Hepatocyte (in vitro differentiated cells): ENCODE measurements around the gene SH3RF3. TPM values are rescaled to one million over a fixed set of nuclear protein-coding genes. Genes with fewer than 3 reads are reported as not detected.

Experiments
- DNase-seq: peaks from one replicate; pipeline ENCODE4 v3.0.0-alpha.2; 2016; ENCODE audit warnings: low spot score
- H2AFZ ChIP-seq: fragments of 200-600 bp; sonication (generic); 2 replicates; pipeline ENCODE4 v1.6.0; 2016; ENCODE audit warnings: antibody characterized with exemption, mild to moderate bottlenecking
- H3K27ac ChIP-seq: fragments of 200-600 bp; sonication (generic); 2 replicates; pipeline ENCODE4 v1.5.1; 2016; ENCODE audit warnings: mild to moderate bottlenecking
- H3K27me3 ChIP-seq: fragments of 200-600 bp; sonication (generic); 2 replicates; pipeline ENCODE4 v1.6.1; 2016
- H3K36me3 ChIP-seq: fragments of 200-600 bp; sonication (generic); replicated peaks from 2 replicates; pipeline ENCODE4 v1.5.1; 2016; ENCODE audit warnings: low read depth; ENCODE audit not compliant: insufficient read depth
- H3K4me1 ChIP-seq: fragments of 200-600 bp; sonication (generic); 2 replicates; pipeline ENCODE4 v1.5.1; 2016; ENCODE audit warnings: mild to moderate bottlenecking, moderate library complexity; ENCODE audit not compliant: insufficient read depth
- H3K4me2 ChIP-seq: fragments of 200-600 bp; sonication (generic); 2 replicates; pipeline ENCODE4 v1.6.0; 2016
- H3K4me3 ChIP-seq: fragments of 200-600 bp; sonication (generic); 2 replicates; pipeline ENCODE4 v1.5.1; 2016; ENCODE audit warnings: mild to moderate bottlenecking
- H3K79me2 ChIP-seq: fragments of 200-600 bp; sonication (generic); 2 replicates; pipeline ENCODE4 v1.6.0; 2017; ENCODE audit warnings: mild to moderate bottlenecking
- H3K9me2 ChIP-seq: fragments of 200-600 bp; sonication (generic); replicated peaks from 2 replicates; pipeline ENCODE4 v1.6.0; 2017; ENCODE audit warnings: mild to moderate bottlenecking; ENCODE audit not compliant: insufficient read depth
- H3K9me3 ChIP-seq: fragments of 200-600 bp; sonication (generic); 2 replicates; pipeline ENCODE4 v1.5.1; 2016; ENCODE audit warnings: low read depth, mild to moderate bottlenecking
- H4K20me1 ChIP-seq: fragments of 200-600 bp; sonication (generic); 2 replicates; pipeline ENCODE4 v1.6.0; 2016; ENCODE audit warnings: mild to moderate bottlenecking; ENCODE audit not compliant: insufficient read depth, poor library complexity, severe bottlenecking
- CTCF ChIP-seq: fragments of 200-600 bp; sonication (generic); IDR thresholded peaks from 2 replicates; pipeline ENCODE4 v1.5.1; 2016; ENCODE audit warnings: antibody characterized with exemption, mild to moderate bottlenecking; ENCODE audit not compliant: poor library complexity
- EZH2 ChIP-seq: fragments of 200-600 bp; sonication (generic); IDR thresholded peaks from 2 replicates; pipeline ENCODE4 v1.6.1; 2016; ENCODE audit warnings: antibody characterized with exemption, mild to moderate bottlenecking, borderline replicate concordance
- EZH2phosphoT487 ChIP-seq: fragments of 200-600 bp; sonication (generic); IDR thresholded peaks from one replicate; pipeline ENCODE4 v1.6.1; 2018; ENCODE audit warnings: antibody characterized with exemption, mild to moderate bottlenecking, low read depth, moderate library complexity; ENCODE audit not compliant: unreplicated experiment, severe bottlenecking
- WGBS: methylation state at CpG from one replicate; pipeline ENCODE4 v1.1.6; 2016; ENCODE audit warnings: low lambda C conversion rate; ENCODE audit errors: missing lambda C conversion rate; 5-methylcytosine and 5-hydroxymethylcytosine counted together
- polyA plus RNA-seq: library from polyadenylated mRNA; unstranded; fragments of >200 nt; fragmentation: Nextera tagmentation; extraction: Ambion mirVana; gene quantifications from 2 replicates; pipeline ENCODE4 v1.2.1, GENCODE V29; 2016
- total RNA-seq: library from RNA; depleted of rRNA; stranded (reverse); fragments of >200 nt; gene quantifications from 2 replicates; pipeline ENCODE4 v1.2.3, GENCODE V29; 2014

Gene SH3RF3
- total and polyA plus RNA-seq, 2 experiments from 2014 or later, result 1.9 to 2.1 TPM

- no peaks in the 10 kb centered on the region for H3K9me2 ChIP-seq
- H3K4me2 ChIP-seq, result no peak overlapping the region
- no peaks in the 10 kb centered on the region for H3K4me1 ChIP-seq
- TF ChIP-seq EZH2, result no peak
- no peak for TF ChIP-seq EZH2phosphoT487
- H3K27ac ChIP-seq, result no peak overlapping the region
- H3K36me3 ChIP-seq, result no peaks in the 10 kb centered on the region
- no peak overlapping the region for H2AFZ ChIP-seq
- H3K27me3 ChIP-seq, result no peaks in the 10 kb centered on the region
- no peak for DNase-seq
- WGBS, result 93% methylated on average over 9 of the region's 9 CpGs
- H3K9me3 ChIP-seq, result no peaks in the 10 kb centered on the region
- no peak overlapping the region for H3K4me3 ChIP-seq
- H4K20me1 ChIP-seq, result no peaks in the 10 kb centered on the region
- H3K79me2 ChIP-seq, result no peaks in the 10 kb centered on the region
Observed at GRCh38 chr2:109202486-109202885, 73.5 kb downstream of the SH3RF3 start.

- Histone ChIP-seq H2AFZ (no peak overlapping the region), H3K9me2 (no peaks in the 10 kb centered on the region), H3K36me3 (no peaks in the 10 kb centered on the region), H3K4me1 (no peaks in the 10 kb centered on the region), H3K9me3 (no peaks in the 10 kb centered on the region), H4K20me1 (no peaks in the 10 kb centered on the region), H3K4me2 (no peak overlapping the region), H3K27me3 (no peaks in the 10 kb centered on the region), H3K79me2 (no peaks in the 10 kb centered on the region), H3K4me3 (no peak overlapping the region), H3K27ac (no peak overlapping the region)
- 95% methylated on average over 22 of the region's 22 CpGs for WGBS
- TF ChIP-seq CTCF (no peak), EZH2 (no peak), EZH2phosphoT487 (no peak)
- no peak for DNase-seq
Observed at GRCh38 chr2:109203246-109204011, 74.4 kb downstream of the SH3RF3 start.

GRCh38 chr2:109204412-109204811 is 75.4 kb downstream of the SH3RF3 start:
- H2AFZ ChIP-seq, result no peak overlapping the region
- H3K27me3 ChIP-seq, result no peaks in the 10 kb centered on the region
- H3K36me3 ChIP-seq, result no peaks in the 10 kb centered on the region
- 82% methylated on average over 3 of the region's 3 CpGs for WGBS
- no peak overlapping the region for H3K4me3 ChIP-seq
- H3K4me1 ChIP-seq, result no peaks in the 10 kb centered on the region
- H3K79me2 ChIP-seq, result no peaks in the 10 kb centered on the region
- no peaks in the 10 kb centered on the region for H4K20me1 ChIP-seq
- no peak overlapping the region for H3K4me2 ChIP-seq
- no peak for DNase-seq
- H3K27ac ChIP-seq, result no peak overlapping the region
- H3K9me2 ChIP-seq, result no peaks in the 10 kb centered on the region
- TF ChIP-seq EZH2, result no peak
- no peak for TF ChIP-seq CTCF
- no peak for TF ChIP-seq EZH2phosphoT487
- H3K9me3 ChIP-seq, result no peaks in the 10 kb centered on the region

GRCh38 chr2:109205447-109205846 is 76.4 kb downstream of the SH3RF3 start:
- Histone ChIP-seq H4K20me1 (no peaks in the 10 kb centered on the region), H3K79me2 (no peaks in the 10 kb centered on the region)

More at GRCh38 chr2:109205447-109205846, 76.4 kb downstream of the SH3RF3 start:
- no peaks in the 10 kb centered on the region for H3K4me1 ChIP-seq
- no peaks in the 10 kb centered on the region for H3K9me2 ChIP-seq
- TF ChIP-seq EZH2phosphoT487 (no peak), CTCF (no peak), EZH2 (no peak)
- no peak overlapping the region for H3K27ac ChIP-seq
- H3K9me3 ChIP-seq, result no peaks in the 10 kb centered on the region
- 91% methylated on average over 6 of the region's 6 CpGs for WGBS
- H3K27me3 ChIP-seq, result no peaks in the 10 kb centered on the region
- H3K36me3 ChIP-seq, result no peaks in the 10 kb centered on the region
- H2AFZ ChIP-seq, result no peak overlapping the region
- no peak overlapping the region for H3K4me3 ChIP-seq
- no peak overlapping the region for H3K4me2 ChIP-seq
- no peak for DNase-seq
